A549 (cell line): Measurements from ENCODE around the gene C1QTNF9. TPM values are rescaled to one million over a fixed set of nuclear protein-coding genes. Genes with fewer than 3 reads are reported as not detected.

Source experiments
- ATAC-seq, 2 experiments: fragments of 200-7000 bp in 1 of 2; fragments of >200 bp in 1 of 2; cut with Nextera tagmentation in 1 of 2; cut with Tn5 transposase in 1 of 2; 3 replicates each; pipeline versions ENCODE4 v1.8.0 to v1.9.1; 2018 to 2020; ENCODE audit warnings: mild to moderate bottlenecking in 1 of 2, moderate library complexity in 1 of 2
- CTCF ChIA-PET: fragments of 300-600 bp; sonication (Branson Sonifier 250); formaldehyde crosslinking; extraction: SDS; loops from one replicate; lab custom pipeline; 2021; ENCODE audit warnings: antibody characterized with exemption, inconsistent platforms; lab: Yijun Ruan, JAX
- POLR2A ChIA-PET: fragments of 350-600 bp; formaldehyde crosslinking; extraction: SDS; loops from one replicate; lab custom pipeline; 2021; ENCODE audit warnings: antibody characterized with exemption, inconsistent platforms; lab: Yijun Ruan, JAX
- DNase-seq, 2 experiments: peaks; one replicate each; pipeline versions ENCODE4 v3.0.0 to v3.0.0-alpha.2; 2011 to 2016; ENCODE audit warnings: low read depth in 1 of 2, low spot score in 1 of 2
- FAIRE-seq: peaks from 2 replicates; lab custom pipeline; 2011; peaks lifted over from hg19 to GRCh38; lab: Jason Lieb, UNC
- H3K27ac ChIP-seq, 2 experiments: fragments of >200 bp; sonication (Bioruptor Twin); formaldehyde crosslinking; 3 replicates each; pipeline ENCODE4 v1.5.1; 2016 to 2017
- H3K4me1 ChIP-seq: fragments of >200 bp; sonication (Bioruptor Twin); formaldehyde crosslinking; 3 replicates; pipeline ENCODE4 v1.6.1; 2016
- H3K4me2 ChIP-seq: fragments of >200 bp; sonication (Bioruptor Twin); formaldehyde crosslinking; 3 replicates; pipeline ENCODE4 v1.6.1; 2016
- H3K4me3 ChIP-seq: fragments of >200 bp; sonication (Bioruptor Twin); formaldehyde crosslinking; 3 replicates; pipeline ENCODE4 v1.5.1; 2016
- H3K9me3 ChIP-seq: fragments of >200 bp; sonication (Bioruptor Twin); formaldehyde crosslinking; 3 replicates; pipeline ENCODE4 v1.6.1; 2016
- CBX2 ChIP-seq: fragments of 200-600 bp; sonication (generic); IDR thresholded peaks from 2 replicates; pipeline ENCODE4 v1.6.1; 2016; ENCODE audit warnings: low read depth, mild to moderate bottlenecking, borderline replicate concordance
- CBX8 ChIP-seq: fragments of 200-600 bp; sonication (generic); IDR thresholded peaks from 2 replicates; pipeline ENCODE4 v1.6.1; 2016
- CHD2 ChIP-seq: fragments of 150-350 bp; IDR thresholded peaks from 2 replicates; pipeline ENCODE4 v1.6.1; 2014; ENCODE audit warnings: low read length; ENCODE audit not compliant: partially characterized antibody
- CHD4 ChIP-seq: fragments of 200-600 bp; sonication (generic); IDR thresholded peaks from 2 replicates; pipeline ENCODE4 v1.6.1; 2016; ENCODE audit warnings: antibody characterized with exemption, mild to moderate bottlenecking, borderline replicate concordance
- EP300 ChIP-seq, 2 experiments: fragments of >200 bp; sonication (Bioruptor Twin); formaldehyde crosslinking; IDR thresholded peaks; 2 replicates in 1 of 2; 3 replicates in 1 of 2; pipeline ENCODE4 v1.6.1; 2016 to 2017
- FOSB ChIP-seq: fragments of 250-450 bp; sonication (Bioruptor Pico); IDR thresholded peaks from 2 replicates; pipeline ENCODE4 v1.5.0; 2020; ENCODE audit warnings: mild to moderate bottlenecking, moderate library complexity
- FOSL2 ChIP-seq, 2 experiments: fragments of 450-650 bp in 1 of 2; fragments of >200 bp in 1 of 2; sonication (Bioruptor Twin) in 1 of 2; formaldehyde crosslinking; IDR thresholded peaks; 2 replicates each; pipeline versions ENCODE4 v1.5.0 to v1.6.1; 2016 to 2020; ENCODE audit warnings: mild to moderate bottlenecking in 1 of 2, moderate library complexity in 1 of 2
- FOXS1 ChIP-seq: fragments of 250-450 bp; sonication (Bioruptor Pico); IDR thresholded peaks from 2 replicates; pipeline ENCODE4 v1.5.0; 2020; ENCODE audit warnings: mild to moderate bottlenecking, moderate library complexity
- HDAC2 ChIP-seq: fragments of 200-600 bp; sonication (generic); IDR thresholded peaks from 2 replicates; pipeline ENCODE4 v1.6.1; 2016
- HOXB5 ChIP-seq: fragments of 250-450 bp; sonication (Bioruptor Pico); IDR thresholded peaks from 2 replicates; pipeline ENCODE4 v1.5.0; 2020; ENCODE audit warnings: mild to moderate bottlenecking, moderate library complexity
- JUNB ChIP-seq: fragments of >200 bp; sonication (Bioruptor Twin); formaldehyde crosslinking; IDR thresholded peaks from 2 replicates; pipeline ENCODE4 v1.6.1; 2016
- KDM1A ChIP-seq: fragments of 200-600 bp; sonication (generic); IDR thresholded peaks from 2 replicates; pipeline ENCODE4 v1.6.1; 2016; ENCODE audit warnings: low read depth, mild to moderate bottlenecking
- MAX ChIP-seq: IDR thresholded peaks from 2 replicates; pipeline ENCODE4 v1.6.1; 2012
- MAZ ChIP-seq: fragments of 150-350 bp; IDR thresholded peaks from 2 replicates; pipeline ENCODE4 v1.6.1; 2014; ENCODE audit warnings: antibody characterized with exemption, low read depth, low read length, borderline replicate concordance
- NFE2L2 ChIP-seq: fragments of 150-350 bp; conservative IDR thresholded peaks from 2 replicates; pipeline ENCODE4 v1.6.1; 2014; ENCODE audit warnings: low read length
- NPAS2 ChIP-seq: fragments of 250-450 bp; sonication (Bioruptor Pico); IDR thresholded peaks from 2 replicates; pipeline ENCODE4 v1.8.0; 2022; ENCODE audit warnings: mild to moderate bottlenecking, moderate library complexity, borderline replicate concordance
- RARB ChIP-seq: fragments of 250-450 bp; sonication (Bioruptor Pico); IDR thresholded peaks from 2 replicates; pipeline ENCODE4 v1.8.0; 2021; ENCODE audit warnings: mild to moderate bottlenecking, moderate library complexity
- RFX5 ChIP-seq: fragments of 450-650 bp; IDR thresholded peaks from 2 replicates; pipeline ENCODE4 v1.7.1; 2014; ENCODE audit warnings: antibody characterized with exemption, mild to moderate bottlenecking, moderate library complexity
- RNF2 ChIP-seq: fragments of 200-600 bp; sonication (generic); IDR thresholded peaks from 2 replicates; pipeline ENCODE4 v1.6.1; 2016; ENCODE audit warnings: low read depth, mild to moderate bottlenecking, antibody characterized with exemption, moderate library complexity, borderline replicate concordance
- SREBF2 ChIP-seq: fragments of 450-650 bp; IDR thresholded peaks from 2 replicates; pipeline ENCODE4 v1.6.1; 2014; ENCODE audit warnings: mild to moderate bottlenecking, moderate library complexity
- TFCP2L1 ChIP-seq: fragments of 250-450 bp; sonication (Bioruptor Pico); IDR thresholded peaks from 2 replicates; pipeline ENCODE4 v1.5.0; 2021; ENCODE audit warnings: mild to moderate bottlenecking
- TP53 ChIP-seq: fragments of 250-450 bp; sonication (Bioruptor Pico); IDR thresholded peaks from 2 replicates; pipeline ENCODE4 v1.5.0; 2021; ENCODE audit warnings: mild to moderate bottlenecking, moderate library complexity
- ZFP36 ChIP-seq: fragments of 450-650 bp; IDR thresholded peaks from 2 replicates; pipeline ENCODE4 v1.6.1; 2014; ENCODE audit warnings: borderline replicate concordance; ENCODE audit not compliant: partially characterized antibody
- ZSCAN20 ChIP-seq: fragments of 250-450 bp; sonication (Bioruptor Pico); IDR thresholded peaks from 2 replicates; pipeline ENCODE4 v1.8.0; 2022; ENCODE audit warnings: mild to moderate bottlenecking, moderate library complexity
- WGBS: methylation state at CpG from one replicate; pipeline ENCODE4 v1.1.6; 2017; ENCODE audit errors: missing lambda C conversion rate; 5-methylcytosine and 5-hydroxymethylcytosine counted together
- polyA plus RNA-seq, 4 experiments: library from polyadenylated mRNA; depleted of rRNA in 3 of 4; stranded (reverse); fragments of >200 nt; fragmentation: RNase III in 1 of 4; extraction: RNeasy Plus Mini Kit Qiagen cat#74134 plus additional on column Dnase treatment in 1 of 4; gene quantifications; 2 replicates in 3 of 4; 3 replicates in 1 of 4; pipeline ENCODE4 v1.2.3, GENCODE V29; 2011 to 2017
- TF ChIP-seq, protein P1 (sequence below): fragments of >200 bp; sonication (Bioruptor Twin); formaldehyde crosslinking; IDR thresholded peaks from 3 replicates; pipeline ENCODE4 v1.6.1; 2016
- TF ChIP-seq, protein P2 (sequence below): fragments of 200-600 bp; sonication (generic); IDR thresholded peaks from 2 replicates; pipeline ENCODE4 v1.6.1; 2016; ENCODE audit warnings: antibody characterized with exemption, mild to moderate bottlenecking, moderate library complexity
- TF ChIP-seq, protein P3 (sequence below): fragments of >200 bp; sonication (Bioruptor Twin); formaldehyde crosslinking; IDR thresholded peaks from 2 replicates; pipeline ENCODE4 v1.6.1; 2016

The C1QTNF9 gene
- polyA plus RNA-seq, 2 of the 4 experiments (the other 2 are of a cell fraction), result not detected

GRCh38 chr13:24307211-24308067 is 1.9 kb upstream of the C1QTNF9 start:
- CTCF ChIA-PET, result interaction anchor here (1.5 kb wide), 1 partner anchor 15 kb away, joined by 3 read pairs; no protein-coding TSS in a partner anchor

GRCh38 chr13:24308068-24308445 is 1.3 kb upstream of the C1QTNF9 start:
- ChIA-PET CTCF (interaction anchor here (1.5 kb wide), 1 partner anchor 14 kb away, joined by 3 read pairs; no protein-coding TSS in a partner anchor), POLR2A (no interaction called here)
- Histone ChIP-seq H3K4me3 (no peak overlapping the region), H3K4me1 (peaks cover 8% of the 10 kb centered on the region), H3K27ac (no peak overlapping the region), H3K4me2 (no peak overlapping the region), H3K9me3 (no peaks in the 10 kb centered on the region)
- no peak for TF ChIP-seq ZSCAN20
- no peak for TF ChIP-seq ZFP36
- TF ChIP-seq RARB (CRISPR knock-in tag), result no peak
- TF ChIP-seq NFE2L2, result no peak
- TF ChIP-seq CBX2, result no peak
- TF ChIP-seq, protein P1, sequence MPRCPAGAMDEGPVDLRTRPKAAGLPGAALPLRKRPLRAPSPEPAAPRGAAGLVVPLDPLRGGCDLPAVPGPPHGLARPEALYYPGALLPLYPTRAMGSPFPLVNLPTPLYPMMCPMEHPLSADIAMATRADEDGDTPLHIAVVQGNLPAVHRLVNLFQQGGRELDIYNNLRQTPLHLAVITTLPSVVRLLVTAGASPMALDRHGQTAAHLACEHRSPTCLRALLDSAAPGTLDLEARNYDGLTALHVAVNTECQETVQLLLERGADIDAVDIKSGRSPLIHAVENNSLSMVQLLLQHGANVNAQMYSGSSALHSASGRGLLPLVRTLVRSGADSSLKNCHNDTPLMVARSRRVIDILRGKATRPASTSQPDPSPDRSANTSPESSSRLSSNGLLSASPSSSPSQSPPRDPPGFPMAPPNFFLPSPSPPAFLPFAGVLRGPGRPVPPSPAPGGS, result no peak
- no peak for TF ChIP-seq FOXS1 (CRISPR knock-in tag)
- TF ChIP-seq RNF2, result no peak
- no peak for TF ChIP-seq HDAC2
- ATAC-seq (no peak), FAIRE-seq (no peak), DNase-seq (no peak)
- 93% methylated on average over 30 of the region's 33 CpGs for WGBS

More at GRCh38 chr13:24307211-24308067, 1.9 kb upstream of the C1QTNF9 start:
- H3K27ac ChIP-seq, result no peak overlapping the region
- DNase-seq (peak in 1 of 2 experiments; percentile 8), FAIRE-seq (no peak), ATAC-seq (peak in 1 of 2 experiments; percentile 53; a peak in 2 of 6 replicates)
- 83% methylated on average over 22 of the region's 27 CpGs for WGBS
- peaks cover 8% of the 10 kb centered on the region for H3K4me1 ChIP-seq
- TF ChIP-seq ZFP36, result no peak
- no peak for TF ChIP-seq CHD4
- no peak for TF ChIP-seq CBX8
- TF ChIP-seq, protein P2, sequence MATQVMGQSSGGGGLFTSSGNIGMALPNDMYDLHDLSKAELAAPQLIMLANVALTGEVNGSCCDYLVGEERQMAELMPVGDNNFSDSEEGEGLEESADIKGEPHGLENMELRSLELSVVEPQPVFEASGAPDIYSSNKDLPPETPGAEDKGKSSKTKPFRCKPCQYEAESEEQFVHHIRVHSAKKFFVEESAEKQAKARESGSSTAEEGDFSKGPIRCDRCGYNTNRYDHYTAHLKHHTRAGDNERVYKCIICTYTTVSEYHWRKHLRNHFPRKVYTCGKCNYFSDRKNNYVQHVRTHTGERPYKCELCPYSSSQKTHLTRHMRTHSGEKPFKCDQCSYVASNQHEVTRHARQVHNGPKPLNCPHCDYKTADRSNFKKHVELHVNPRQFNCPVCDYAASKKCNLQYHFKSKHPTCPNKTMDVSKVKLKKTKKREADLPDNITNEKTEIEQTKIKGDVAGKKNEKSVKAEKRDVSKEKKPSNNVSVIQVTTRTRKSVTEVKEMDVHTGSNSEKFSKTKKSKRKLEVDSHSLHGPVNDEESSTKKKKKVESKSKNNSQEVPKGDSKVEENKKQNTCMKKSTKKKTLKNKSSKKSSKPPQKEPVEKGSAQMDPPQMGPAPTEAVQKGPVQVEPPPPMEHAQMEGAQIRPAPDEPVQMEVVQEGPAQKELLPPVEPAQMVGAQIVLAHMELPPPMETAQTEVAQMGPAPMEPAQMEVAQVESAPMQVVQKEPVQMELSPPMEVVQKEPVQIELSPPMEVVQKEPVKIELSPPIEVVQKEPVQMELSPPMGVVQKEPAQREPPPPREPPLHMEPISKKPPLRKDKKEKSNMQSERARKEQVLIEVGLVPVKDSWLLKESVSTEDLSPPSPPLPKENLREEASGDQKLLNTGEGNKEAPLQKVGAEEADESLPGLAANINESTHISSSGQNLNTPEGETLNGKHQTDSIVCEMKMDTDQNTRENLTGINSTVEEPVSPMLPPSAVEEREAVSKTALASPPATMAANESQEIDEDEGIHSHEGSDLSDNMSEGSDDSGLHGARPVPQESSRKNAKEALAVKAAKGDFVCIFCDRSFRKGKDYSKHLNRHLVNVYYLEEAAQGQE, result no peak
- TF ChIP-seq FOXS1 (CRISPR knock-in tag), result no peak
- no peak for TF ChIP-seq NPAS2 (CRISPR knock-in tag)
- TF ChIP-seq ZSCAN20, result no peak
- TF ChIP-seq MAZ, result no peak
- TF ChIP-seq SREBF2, result no peak
- no peak for TF ChIP-seq TP53 (CRISPR knock-in tag)
- no peak overlapping the region for H3K4me2 ChIP-seq
- H3K9me3 ChIP-seq, result no peaks in the 10 kb centered on the region
- POLR2A ChIA-PET, result no interaction called here
- no peak overlapping the region for H3K4me3 ChIP-seq

GRCh38 chr13:24308488-24309020 is 826 bp upstream of the C1QTNF9 start:
- Histone ChIP-seq H3K27ac (no peak overlapping the region), H3K4me1 (peaks cover 8% of the 10 kb centered on the region), H3K9me3 (no peaks in the 10 kb centered on the region), H3K4me2 (no peak overlapping the region), H3K4me3 (no peak overlapping the region)
- TF ChIP-seq RFX5 (no peak), FOSB (CRISPR knock-in tag) (no peak), FOSL2 (IDR thresholded peaks at IDR 0.05) (no peak), FOSL2 (CRISPR knock-in tag; IDR thresholded peaks at IDR 0.05) (no peak), EP300 (IDR thresholded peaks at IDR 0.05) (no peak), TFCP2L1 (no peak), CHD2 (no peak), HOXB5 (CRISPR knock-in tag) (no peak), KDM1A (no peak), JUNB (no peak), MAX (no peak)
- TF ChIP-seq, protein P3, sequence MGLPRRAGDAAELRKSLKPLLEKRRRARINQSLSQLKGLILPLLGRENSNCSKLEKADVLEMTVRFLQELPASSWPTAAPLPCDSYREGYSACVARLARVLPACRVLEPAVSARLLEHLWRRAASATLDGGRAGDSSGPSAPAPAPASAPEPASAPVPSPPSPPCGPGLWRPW, result no peak
- ATAC-seq (no peak), FAIRE-seq (no peak), DNase-seq (no peak)
- CTCF ChIA-PET, result interaction anchor here (1.5 kb wide), 1 partner anchor 14 kb away, joined by 3 read pairs; no protein-coding TSS in a partner anchor
- POLR2A ChIA-PET, result no interaction called here
- WGBS, result 89% methylated on average over 20 of the region's 37 CpGs
